ENCODE measurements around the gene DUSP22.

DNA sequence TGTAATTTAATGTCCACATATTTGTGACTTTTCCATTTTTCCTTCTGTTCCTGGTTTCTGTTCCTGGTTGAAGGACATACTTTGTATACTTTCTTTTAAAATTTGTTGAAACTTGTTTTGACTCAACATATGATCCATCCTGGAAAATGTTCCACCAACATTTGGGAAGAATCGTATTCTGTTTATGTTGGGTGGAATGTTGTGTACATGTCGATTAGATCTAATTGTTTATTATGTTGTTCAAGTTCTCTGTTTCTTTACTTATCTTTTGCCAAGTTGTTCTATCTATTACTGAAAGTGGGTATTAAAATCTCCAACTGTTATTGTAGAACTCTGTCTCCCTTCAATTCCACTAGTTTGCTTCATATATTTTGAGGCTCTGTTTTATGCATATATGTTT is 27.7 kb upstream of the DUSP22 start:
- TF ChIP-seq, protein P1, sequence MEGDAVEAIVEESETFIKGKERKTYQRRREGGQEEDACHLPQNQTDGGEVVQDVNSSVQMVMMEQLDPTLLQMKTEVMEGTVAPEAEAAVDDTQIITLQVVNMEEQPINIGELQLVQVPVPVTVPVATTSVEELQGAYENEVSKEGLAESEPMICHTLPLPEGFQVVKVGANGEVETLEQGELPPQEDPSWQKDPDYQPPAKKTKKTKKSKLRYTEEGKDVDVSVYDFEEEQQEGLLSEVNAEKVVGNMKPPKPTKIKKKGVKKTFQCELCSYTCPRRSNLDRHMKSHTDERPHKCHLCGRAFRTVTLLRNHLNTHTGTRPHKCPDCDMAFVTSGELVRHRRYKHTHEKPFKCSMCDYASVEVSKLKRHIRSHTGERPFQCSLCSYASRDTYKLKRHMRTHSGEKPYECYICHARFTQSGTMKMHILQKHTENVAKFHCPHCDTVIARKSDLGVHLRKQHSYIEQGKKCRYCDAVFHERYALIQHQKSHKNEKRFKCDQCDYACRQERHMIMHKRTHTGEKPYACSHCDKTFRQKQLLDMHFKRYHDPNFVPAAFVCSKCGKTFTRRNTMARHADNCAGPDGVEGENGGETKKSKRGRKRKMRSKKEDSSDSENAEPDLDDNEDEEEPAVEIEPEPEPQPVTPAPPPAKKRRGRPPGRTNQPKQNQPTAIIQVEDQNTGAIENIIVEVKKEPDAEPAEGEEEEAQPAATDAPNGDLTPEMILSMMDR (IDR thresholded peaks at IDR 0.05), result no peak
- no peak for TF ChIP-seq POLR2A (IDR thresholded peaks at IDR 0.05)

Data from upper lobe of left lung (tissue), 4 donors.